NB4 (cell line): ENCODE measurements around the gene NTM.

Experiments
- CTCF ChIP-seq: IDR thresholded peaks from one replicate; pipeline ENCODE4 v1.5.1; 2012; ENCODE audit warnings: low read depth, low read length
- MAX ChIP-seq: IDR thresholded peaks from 2 replicates; pipeline ENCODE4 v1.6.1; 2011; ENCODE audit warnings: low read depth, low read length
- POLR2A ChIP-seq: IDR thresholded peaks from 2 replicates; pipeline ENCODE4 v1.6.1; 2011; ENCODE audit warnings: mild to moderate bottlenecking; ENCODE audit not compliant: insufficient read length; ENCODE audit errors: extremely low read depth

- no peak for TF ChIP-seq CTCF
- no peak for TF ChIP-seq MAX
- no peak for TF ChIP-seq POLR2A
Observed at GRCh38 chr11:131637469-131638175, 267.2 kb downstream of the NTM start.
